ENCODE data around the gene FBXO7.

Gene FBXO7

DNA sequence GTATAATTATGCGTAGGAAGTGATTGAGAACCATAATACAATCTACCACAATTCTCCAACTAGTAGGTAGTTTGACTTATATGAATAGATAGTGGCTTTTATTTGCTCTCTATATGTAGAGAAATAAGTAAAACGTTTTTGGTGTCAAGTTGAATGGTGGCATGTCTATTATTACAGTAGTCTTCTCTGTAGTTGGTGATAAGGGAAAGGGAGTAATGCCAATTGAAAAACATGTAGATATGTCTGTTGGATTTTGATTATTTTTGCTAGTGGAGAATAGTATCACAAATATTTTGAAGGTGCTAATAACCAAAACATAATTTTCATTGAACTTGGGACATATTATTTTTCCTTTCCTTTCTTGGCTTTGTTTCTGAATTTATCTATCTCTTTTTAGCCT, 17.5 kb downstream of the FBXO7 start:
- DNase-seq, result peak; percentile 55

DNA sequence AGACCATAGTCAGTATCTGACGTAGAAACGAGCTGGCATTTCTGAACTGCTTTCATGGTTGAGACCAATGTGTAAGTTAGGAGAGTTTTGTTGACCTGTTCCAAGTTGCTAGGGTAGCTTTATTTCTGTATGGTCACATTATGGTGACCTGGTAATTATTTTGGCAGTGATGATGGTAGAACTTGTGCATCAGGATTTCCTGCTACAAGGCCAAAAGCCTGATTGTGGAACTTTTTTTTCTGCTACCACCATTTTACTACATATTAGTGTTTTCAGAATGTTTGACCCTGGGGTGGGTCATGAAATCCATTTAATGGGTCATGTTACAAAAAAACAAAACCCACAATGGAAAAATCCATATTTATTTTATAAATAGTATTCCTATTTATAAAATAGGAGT, 18.9 kb downstream of the FBXO7 start:
- no peak for DNase-seq

DNA sequence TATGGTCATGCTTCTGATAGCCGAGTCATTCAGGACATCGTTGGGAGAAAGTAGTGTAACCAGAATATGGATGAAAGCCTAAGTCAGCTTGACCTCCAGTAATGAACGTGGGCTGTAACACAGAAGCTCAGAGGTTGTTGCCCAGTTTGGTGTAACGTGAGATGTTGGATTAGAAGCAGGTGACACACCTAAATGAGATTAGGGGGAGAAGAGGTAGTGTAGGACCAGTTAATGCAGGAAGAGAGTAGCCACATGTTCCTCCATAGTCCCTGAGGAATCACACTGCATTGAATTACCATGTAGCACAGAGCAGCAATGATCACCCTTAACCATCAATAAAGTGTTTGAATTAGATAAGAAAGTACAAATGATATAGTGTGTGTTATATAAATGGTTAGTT, 20.4 kb downstream of the FBXO7 start:
- no peak for DNase-seq

DNA sequence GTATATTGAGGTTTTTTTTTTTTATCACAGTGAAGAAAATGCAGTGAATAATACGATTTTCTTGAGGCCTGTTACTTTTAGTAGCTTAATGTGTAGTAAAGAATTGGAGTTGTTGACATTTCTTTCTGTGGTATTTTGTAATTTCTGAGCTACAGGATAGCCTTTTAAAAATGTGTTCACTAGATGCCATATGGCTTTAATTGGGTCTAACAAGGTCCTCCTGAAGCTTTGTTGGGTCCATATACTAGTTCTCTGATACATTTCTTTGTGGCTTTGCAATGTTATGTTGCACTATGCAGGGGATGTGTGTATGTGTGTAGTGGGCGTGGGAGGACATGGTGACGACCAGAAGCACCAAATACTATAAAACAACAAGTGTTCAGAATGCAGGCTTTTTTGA, 25.1 kb downstream of the FBXO7 start:
- no peak for DNase-seq

DNA sequence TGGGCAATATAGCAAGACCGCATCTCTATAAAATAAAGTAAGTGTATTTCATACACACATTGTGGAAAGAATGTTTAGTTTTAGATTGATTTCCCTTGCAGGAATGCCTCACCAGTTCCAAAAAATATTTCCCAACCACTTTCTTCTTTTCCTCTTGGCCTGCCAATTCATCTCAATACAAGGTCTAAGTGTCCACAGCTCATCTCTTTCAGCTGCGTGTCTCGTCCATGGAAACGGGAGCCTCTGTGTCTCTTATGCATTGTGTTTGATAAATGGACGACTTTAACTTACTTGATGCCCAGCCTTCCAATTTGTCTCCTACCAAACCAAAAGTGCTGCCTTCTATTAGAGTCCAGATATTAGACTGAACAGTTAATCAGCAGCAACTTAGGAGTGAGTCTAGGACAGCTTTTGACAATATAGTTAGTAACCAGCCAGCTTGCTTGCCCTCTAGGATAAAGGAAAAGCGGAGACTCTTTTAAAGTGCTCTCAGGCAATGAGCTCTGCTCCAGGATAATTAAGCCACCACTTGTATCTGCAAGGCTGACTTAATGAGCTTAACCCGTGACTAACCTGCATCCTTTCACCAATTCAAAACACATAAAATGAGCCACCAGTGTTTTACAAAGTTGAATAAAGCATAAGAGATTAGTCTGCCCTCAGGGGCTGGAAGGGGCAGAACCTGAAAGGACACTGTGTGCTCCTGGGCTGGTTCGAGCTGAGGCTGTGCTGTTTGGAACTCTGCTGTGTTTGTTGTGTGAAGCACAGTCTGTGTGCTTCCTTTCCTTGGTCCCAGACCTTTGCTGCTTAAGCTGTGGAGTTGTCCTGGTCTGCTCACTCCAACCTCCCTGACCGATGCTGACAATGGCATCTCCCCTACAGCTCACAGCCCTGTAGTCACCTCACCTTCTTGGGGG, 27.5 kb downstream of the FBXO7 start:
- DNase-seq, result no peak

DNA sequence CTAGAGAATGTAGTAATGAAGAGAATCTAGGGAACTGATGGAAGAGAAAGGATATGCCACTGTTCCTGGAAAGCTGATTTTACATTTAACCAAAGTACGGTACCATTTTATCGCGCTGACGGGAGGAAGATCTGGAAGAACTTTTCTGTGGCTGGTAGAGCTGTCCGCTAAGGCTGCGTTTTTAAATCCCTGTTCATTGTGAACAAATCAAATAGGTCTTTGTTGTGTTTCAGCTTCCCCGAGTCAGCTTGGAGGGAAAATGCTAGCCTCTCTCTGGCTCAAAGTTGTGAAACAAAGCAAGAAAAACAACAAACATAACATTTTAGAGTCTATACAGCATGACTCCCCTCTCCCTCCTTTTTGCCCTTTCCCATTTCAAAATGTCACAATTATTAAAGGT, 34.4 kb downstream of the FBXO7 start:
- DNase-seq, result no peak

DNA sequence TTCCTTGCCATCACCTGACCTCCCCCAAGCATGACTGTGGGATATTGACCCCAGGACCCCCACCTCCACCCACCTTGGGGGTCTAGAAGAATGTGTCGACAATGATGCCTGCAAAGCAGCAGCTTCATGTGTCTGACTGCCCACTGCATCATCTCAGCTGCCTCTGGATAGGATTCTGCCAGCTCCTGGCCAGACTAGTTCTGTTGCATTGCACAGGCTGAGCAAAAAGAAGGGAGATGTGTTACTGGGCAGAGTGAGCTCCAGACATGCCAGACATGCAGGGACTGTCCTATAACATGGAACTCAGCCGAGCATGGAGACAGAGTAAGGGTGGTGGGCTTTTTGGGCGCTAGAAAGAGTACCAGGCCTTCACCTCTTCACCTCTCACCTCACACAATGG, 36.7 kb downstream of the FBXO7 start:
- DNase-seq, result no peak

DNA sequence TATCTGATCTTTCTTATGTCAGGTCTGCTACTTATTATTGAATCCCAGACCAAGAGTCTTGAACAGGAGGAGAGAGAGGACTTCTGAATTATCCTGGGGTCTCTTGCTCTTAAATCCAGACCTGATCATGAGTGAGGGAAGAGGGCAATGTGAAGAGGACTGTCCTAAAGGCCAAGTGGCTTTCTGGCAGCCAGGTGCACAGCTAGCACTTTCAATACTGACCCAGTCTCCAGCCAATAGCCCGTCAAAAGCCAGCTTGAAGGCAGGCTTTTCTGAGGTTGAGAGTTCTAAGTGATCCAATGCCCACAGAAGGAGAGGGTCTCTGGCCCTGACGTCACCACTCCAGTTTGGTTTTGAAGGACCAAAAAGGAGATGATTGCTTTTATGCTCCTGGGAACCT, 37.2 kb downstream of the FBXO7 start:
- no peak for DNase-seq

DNA sequence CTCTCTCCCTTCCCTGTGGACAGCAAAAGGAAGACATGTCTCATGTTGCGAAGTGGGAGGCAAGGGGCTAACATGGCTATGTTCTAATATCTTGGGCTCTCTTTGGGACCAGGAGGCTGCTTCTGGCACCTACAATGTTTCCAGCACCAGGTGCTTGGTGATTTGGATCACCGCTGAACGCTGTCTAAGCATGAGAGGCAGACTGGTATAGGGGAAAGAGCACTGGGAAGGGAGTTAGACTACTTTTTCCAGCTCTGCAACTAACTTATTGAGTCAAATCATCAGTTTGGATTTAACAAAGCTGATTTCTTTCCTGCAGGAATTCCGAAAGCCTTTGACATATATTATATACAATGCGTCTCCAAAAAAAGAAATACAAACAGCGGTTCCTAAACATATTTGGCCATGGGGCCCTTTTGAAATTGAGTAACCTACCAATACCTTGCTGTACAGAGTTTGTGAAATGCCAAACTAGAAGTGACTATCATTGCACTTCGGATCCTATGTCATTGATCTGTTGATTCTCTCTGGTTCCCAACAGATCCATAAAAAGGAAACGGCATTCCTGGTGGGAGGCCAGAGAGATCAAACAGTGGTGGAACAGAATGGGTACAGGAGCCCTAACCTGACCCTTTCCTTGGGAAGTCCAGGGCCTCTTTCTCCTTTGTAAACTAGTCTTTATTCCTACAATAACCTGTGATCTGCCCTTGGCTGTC, 37.8 kb downstream of the FBXO7 start:
- no peak for DNase-seq

DNA sequence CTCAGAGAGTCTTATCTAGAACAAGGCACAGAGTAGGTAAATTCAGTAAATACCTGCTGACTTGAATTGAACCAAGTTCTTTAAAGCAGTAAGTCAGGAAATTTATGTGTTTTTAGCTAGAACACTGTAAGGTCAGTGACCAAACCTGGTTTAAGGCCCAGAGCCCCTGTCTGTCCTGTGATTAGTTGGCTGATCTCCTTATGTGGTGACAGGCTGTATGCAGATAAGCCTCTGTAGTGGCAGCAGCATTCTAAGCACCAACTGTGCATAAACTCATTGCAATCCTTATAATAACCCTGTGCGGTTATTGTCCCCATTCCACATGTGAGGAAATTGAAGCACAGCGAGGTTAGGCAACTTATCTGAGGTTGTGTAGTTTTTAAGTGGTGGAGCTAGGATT, 40.5 kb downstream of the FBXO7 start:
- peak; percentile 71 for DNase-seq

DNA sequence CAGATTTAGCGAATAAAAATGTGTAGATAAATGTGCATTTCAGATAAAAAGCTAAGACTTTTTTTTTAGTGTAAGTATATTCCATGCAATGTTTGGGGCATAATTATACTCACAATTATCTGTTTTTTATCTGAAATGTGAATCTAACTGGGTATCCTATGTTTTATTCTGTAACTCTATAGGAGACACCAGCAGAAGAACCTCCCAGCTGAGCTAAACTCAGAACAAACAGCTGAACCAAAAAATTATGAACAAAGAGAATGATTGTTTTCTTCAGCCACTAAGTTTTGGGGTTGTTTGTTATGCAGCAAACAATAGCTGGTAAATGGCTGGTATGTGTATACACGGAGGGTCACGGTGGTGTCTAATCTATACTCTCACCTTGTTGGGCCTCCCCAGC, 42.9 kb downstream of the FBXO7 start:
- no peak for DNase-seq

DNA sequence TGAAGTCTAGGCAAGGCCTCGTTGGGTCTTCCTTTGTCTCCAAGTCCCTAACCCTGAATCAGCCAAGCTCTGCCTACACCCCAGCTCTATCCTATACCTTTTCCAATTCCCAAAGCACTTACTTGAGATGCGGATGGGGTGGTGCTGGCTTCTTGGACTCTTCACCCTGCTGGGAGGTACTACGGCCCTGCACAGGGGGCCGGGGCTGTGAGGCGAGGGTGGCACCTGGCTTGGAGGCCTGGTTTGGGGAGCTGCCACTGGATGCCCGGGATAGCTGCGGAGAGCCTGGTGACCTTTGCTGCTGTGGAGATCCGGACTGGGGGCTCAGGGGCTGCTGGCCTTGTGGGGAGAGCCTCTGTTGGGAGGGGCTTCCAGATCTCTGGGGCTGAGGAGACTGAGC, 43.3 kb downstream of the FBXO7 start:
- DNase-seq, result no peak

DNA sequence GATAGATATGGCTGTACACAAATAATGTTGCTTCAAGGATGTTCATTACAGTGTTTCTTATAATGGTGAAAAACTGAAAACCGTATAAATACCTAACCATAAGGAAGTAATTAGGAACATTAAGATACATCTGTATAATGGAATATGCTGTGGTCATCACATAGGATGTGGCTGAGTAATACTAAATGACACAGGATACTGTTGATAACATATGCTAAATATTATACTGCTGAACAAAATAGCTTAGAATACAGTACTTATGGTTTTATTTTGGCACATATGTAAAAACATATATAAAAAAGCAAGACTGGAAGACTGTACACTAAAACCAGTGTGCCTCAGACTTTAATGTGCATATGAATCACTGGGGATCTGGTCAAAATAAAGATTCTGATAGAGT, 43.8 kb downstream of the FBXO7 start:
- no peak for DNase-seq

DNA sequence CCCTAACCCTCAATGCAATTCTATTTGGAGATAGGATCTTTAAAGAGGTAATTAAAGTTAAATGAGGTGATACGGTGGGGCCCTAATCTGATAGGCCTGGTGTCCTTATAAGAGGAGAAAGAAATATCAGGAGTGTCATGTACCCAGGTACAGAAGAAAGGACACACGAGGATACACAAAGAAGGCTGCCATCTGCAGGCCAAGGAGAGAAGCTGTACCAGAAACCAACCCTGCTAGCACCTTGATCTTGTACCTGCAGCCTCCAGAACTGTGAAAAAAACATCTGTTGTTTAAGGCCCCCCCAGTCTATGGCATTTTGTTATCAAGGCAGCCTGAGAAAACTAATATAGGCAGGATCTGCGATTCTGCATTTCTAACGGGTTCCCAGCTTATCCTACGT, 44.2 kb downstream of the FBXO7 start:
- DNase-seq, result peak; percentile 59

DNA sequence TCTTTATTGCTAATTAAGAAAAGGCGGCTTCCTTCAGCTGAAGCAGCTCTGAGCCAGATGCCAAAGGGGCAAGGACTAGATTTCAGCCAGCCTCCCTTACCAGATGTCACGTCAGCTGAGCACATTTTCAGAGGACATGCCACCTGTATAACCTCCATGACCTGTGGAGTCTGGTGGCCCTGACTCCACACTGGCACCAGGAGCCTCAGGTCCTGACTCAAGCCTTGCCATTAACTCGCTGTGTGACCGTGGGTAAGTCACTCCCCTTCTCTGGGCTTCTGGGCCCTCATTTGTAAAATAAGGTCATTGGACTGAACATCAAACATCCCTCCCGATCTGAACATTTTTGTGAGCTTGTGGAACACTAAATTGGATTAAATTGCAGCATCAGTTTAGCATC, 46.0 kb downstream of the FBXO7 start:
- DNase-seq, result no peak

DNA sequence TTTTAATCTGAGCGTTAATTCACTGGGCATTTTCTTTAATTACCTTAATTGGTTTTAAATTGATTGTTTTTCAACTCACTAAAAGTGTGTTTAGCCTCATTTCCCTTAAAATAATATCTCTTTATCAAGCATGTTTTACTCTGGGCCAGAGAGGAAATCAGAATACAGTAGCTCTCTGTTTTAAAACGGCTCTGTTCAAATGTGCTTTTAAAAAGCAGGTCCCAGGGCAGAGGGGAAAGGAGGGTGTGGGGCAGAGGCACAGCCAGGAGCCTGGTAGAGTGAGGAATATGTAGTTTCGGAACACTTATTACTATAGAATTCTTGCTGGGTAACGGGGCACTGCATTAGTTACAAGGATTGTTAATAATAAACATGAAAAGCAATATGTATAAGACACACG, 47.6 kb downstream of the FBXO7 start:
- DNase-seq, result no peak

DNA sequence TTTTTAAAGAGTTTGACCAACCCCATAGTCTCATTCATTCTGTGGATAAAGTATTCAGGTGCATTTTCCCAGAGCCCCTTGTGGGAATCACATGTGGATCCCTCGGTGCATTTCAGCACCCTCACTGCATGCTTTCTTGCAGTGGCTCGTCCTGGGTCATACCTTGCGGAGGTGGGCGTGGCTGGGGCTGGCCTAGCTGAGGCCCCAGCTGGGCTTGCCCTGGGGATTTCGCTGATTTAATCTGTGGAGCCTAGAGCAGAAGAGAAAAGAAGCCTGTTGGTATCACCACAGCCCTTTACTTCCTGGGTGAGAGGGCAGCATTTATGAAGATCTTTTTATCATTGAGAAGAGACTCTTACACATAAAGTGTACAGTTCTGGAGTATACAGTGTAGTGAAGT, 53.1 kb downstream of the FBXO7 start:
- DNase-seq, result peak; percentile 25

DNA sequence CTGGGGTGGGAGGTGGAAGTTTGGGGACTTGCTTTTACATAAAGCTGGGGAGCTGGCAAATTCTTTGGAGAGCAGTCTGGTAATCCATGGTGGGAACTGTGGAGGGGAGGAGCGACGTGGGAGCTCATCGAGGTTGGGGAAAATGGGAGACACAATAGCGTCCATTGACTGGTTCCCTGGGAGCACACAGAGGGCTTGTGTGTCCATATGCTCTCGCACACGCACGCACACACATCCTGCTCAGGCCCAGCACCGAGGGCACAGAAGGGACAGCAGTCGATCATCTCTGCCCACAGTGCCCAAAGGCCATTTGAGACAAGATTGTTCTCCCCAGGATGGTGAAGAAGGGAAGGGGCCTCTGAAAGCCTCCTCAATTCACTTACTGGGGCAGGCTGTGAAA, 53.7 kb downstream of the FBXO7 start:
- no peak for DNase-seq

DNA sequence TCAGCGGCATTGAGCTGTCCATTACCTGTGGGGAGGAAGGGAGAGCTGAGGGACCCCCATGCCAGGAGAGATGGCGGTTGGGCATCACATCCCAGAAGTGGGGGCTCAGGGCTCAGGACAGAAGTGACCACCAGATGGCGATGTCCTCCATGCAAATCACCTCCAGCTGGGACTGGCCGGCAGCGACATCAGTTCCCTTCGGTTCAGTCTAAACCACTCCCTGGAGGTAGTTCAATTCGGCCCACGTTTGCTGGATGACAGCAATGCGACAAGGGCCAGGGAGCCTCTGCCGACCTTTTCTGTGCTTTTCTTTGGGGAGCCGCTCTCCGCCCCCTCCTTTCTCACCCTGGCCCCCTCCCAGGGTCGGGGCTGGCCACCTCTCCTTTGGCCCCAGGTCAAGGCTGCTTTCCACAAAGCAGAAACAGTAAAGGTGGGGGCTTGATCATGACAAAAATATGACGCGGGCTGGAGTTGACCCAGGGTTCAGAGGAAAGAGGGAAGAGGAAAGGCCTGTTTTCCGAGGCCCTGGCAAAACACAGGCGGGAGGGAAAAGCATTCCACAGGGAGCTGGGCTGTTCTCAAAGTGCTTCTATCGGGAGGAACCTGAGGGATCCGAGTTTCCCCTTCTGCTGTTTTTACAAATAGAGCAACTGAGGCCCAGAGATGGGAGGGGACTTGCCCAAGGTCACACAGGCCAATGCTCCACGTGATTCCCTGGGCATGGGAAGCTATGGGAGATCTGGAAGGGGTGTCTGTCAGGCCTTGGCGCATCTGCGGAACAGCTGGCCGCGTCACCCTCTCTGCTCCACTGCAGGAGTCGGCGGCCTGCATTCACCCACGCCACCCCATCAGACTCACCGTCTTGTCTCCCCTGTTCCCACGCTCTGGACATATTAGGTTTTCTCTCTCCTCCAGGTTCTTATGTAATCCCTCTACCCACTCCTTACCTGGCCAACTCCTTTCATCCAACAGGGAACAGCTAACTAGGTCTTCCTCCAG, 54.7 kb downstream of the FBXO7 start:
- DNase-seq, result peak; percentile 95

DNA sequence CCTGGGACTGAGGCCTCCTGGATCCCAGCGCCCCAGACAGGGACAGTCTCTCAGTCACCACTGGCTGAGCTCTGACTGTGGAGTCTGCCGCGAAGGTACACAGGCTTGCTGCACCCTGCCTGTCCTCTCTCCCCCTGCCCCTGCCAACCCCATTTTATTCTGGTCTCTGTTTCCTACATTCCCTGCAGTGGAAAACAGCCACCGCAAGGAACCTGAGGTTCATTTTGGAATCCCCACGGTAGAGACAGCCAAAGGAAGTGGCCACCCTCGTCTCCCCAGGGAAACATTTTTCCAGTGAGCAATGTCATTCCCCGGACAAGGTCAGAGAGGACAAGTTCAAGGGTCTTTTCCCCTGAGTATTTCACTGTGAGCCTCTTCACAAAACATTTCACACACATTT, 56.6 kb downstream of the FBXO7 start:
- no peak for DNase-seq

DNA sequence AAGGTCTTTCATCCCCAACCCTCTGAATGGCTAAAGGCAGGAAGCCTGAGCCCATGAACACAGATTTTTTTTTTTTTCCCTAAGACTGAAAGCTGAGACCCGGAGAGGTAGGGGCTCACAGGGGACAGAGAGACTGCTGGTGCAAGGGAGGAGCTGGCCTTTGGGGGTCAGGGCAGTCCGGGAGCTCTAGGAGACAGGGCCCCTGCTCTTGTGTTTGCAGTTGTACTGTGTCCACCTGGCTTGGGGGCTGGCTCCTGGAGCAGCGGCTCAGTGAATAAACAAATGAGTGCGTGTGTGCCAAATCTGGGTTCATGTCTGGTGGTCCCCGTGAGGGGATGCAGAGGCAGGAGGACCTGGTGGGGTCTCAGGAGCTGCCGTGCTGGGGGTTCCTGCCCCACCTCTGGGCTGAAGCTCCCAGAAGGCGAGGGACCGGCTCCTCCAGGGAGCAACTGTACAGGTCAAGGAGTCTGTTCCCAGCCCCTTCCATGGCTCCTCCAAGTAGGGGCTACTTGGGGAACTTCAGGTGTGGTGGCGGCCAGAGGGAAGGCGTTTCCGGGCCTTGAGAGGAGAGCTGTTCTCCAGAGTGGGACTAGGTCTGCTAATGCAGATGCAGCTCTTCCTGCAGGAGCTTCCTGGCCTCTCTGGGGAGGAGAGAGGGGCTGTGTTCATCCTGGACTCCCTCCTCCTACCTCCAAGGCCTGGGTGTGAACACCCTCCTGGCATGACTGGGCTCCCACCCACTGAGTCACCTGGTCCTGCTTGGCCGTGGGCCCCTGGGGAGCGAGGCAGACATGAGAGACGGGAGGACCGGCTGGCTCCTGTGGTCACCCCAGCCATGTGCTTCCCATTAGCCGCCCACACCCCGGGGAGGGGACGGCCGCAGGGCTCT, 57.6 kb downstream of the FBXO7 start:
- no peak for DNase-seq

DNA sequence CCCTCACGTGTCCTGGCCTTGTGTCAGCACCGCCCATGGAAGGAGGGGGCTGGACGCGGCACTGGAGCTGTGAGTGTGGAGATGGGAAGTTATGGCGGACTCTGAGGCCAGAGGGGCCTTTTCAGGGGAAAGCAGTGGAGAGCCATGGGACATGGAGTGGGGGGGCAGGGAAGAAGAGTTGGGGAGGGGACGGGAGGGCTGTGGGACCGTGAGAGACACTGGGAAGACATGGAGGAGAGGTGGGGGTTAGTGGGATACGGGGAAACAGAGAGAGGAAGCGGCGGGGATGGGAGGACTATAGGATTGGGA, 58.2 kb downstream of the FBXO7 start:
- DNase-seq, result no peak
